Naive thymus-derived CD8-positive, alpha-beta T cell (primary cell): ENCODE data around the gene MAGI2. TPM values are rescaled to one million over a fixed set of nuclear protein-coding genes. Genes with fewer than 3 reads are reported as not detected.

ENCODE experiments used
- ATAC-seq, 2 donors: fragments of 150-1000 bp; cut with Tn5 transposase in 1 of 2; sonication (Bioruptor Pico), chemical (Tn5 transposase) in 1 of 2; 1 replicate in 1 of 2; 2 replicates in 1 of 2; pipeline ENCODE4 v1.10.0; 2021; ENCODE audit warnings: mild to moderate bottlenecking in 2 of 2, moderate library complexity in 2 of 2
- POLR2A ChIA-PET: fragments of 350-600 bp; sonication (Branson Sonifier 250); formaldehyde crosslinking; loops from one replicate; lab custom pipeline; 2021; ENCODE audit warnings: antibody characterized with exemption; lab: Charles Lee
- DNase-seq, 10 donors: peaks; one replicate each; pipeline versions ENCODE4 v3.0.0 to v3.0.0-alpha.2; 2020 to 2022
- H3K27ac Mint-ChIP-seq, 10 donors: one replicate each; pipeline ENCODE4 v1.8.0; 2020 to 2022; ENCODE audit warnings: mild to moderate bottlenecking in 10 of 10, mixed read lengths in 10 of 10, moderate library complexity in 4 of 10, inconsistent platforms in 1 of 10
- H3K27me3 Mint-ChIP-seq, 5 donors: one replicate each; pipeline ENCODE4 v1.8.0; 2021 to 2022; ENCODE audit warnings: mixed read lengths in 5 of 5
- H3K36me3 Mint-ChIP-seq, 3 donors: one replicate each; pipeline ENCODE4 v1.8.0; 2020 to 2022; ENCODE audit warnings: mixed read lengths in 3 of 3, mild to moderate bottlenecking in 2 of 3, inconsistent platforms in 1 of 3
- H3K4me1 Mint-ChIP-seq, 4 donors: one replicate each; pipeline ENCODE4 v1.8.0; 2021 to 2022; ENCODE audit warnings: mixed read lengths in 4 of 4
- H3K4me3 Mint-ChIP-seq, 10 donors: one replicate each; pipeline ENCODE4 v1.8.0; 2020 to 2022; ENCODE audit warnings: mild to moderate bottlenecking in 10 of 10, mixed read lengths in 10 of 10, moderate library complexity in 6 of 10, inconsistent platforms in 1 of 10
- H3K9me3 Mint-ChIP-seq, 9 donors: one replicate each; pipeline ENCODE4 v1.8.0; 2020 to 2022; ENCODE audit warnings: mixed read lengths in 9 of 9, mild to moderate bottlenecking in 3 of 9, inconsistent platforms in 1 of 9, moderate library complexity in 1 of 9
- polyA plus RNA-seq, 3 donors: library from polyadenylated mRNA; unstranded; fragments of 300-500 nt; fragmentation: Illumina TruSeq; gene quantifications; one replicate each; pipeline ENCODE4 v1.2.3, GENCODE V29; 2021
- total RNA-seq, 8 experiments: library from RNA in 2 of 8; stranded (reverse) in 2 of 8; gene quantifications; one replicate each; pipeline ENCODE4 v1.2.3 and lab custom pipeline; 2021 to 2026

Gene MAGI2
- total and polyA plus RNA-seq, 5 experiments from 2014 or later: 0.02 to 0.65 (median 0.37) TPM; not detected in 1

GRCh38 chr7:79257959-79258358 lies 195.5 kb downstream of the MAGI2 start:
- no peak overlapping the region for H3K27ac Mint-ChIP-seq
- no peak overlapping the region for H3K4me3 Mint-ChIP-seq
- ATAC-seq: no peak
- no peaks in the 10 kb centered on the region for H3K4me1 Mint-ChIP-seq
- peaks cover 0 to 11% (median 0%) of the 10 kb centered on the region in 5 donors for H3K27me3 Mint-ChIP-seq
- DNase-seq: no peak
- POLR2A ChIA-PET: no interaction called here
- H3K9me3 Mint-ChIP-seq: no peaks in the 10 kb centered on the region
- no peaks in the 10 kb centered on the region for H3K36me3 Mint-ChIP-seq

GRCh38 chr7:79245623-79246249 lies 207.7 kb downstream of the MAGI2 start:
- POLR2A ChIA-PET: no interaction called here
- DNase-seq: no peak
- H3K36me3 Mint-ChIP-seq: no peaks in the 10 kb centered on the region

GRCh38 chr7:79244482-79244881 lies 209.0 kb downstream of the MAGI2 start:
- H3K4me1 Mint-ChIP-seq: peaks cover 0 to 1% (median 0%) of the 10 kb centered on the region in 4 donors
- POLR2A ChIA-PET: no interaction called here
- DNase-seq (no peak), ATAC-seq (no peak)
- no peak overlapping the region for H3K4me3 Mint-ChIP-seq
- no peak overlapping the region for H3K27ac Mint-ChIP-seq
- peaks cover 0 to 13% (median 3%) of the 10 kb centered on the region in 9 donors for H3K9me3 Mint-ChIP-seq
- peaks cover 0 to 18% (median 11%) of the 10 kb centered on the region in 5 donors for H3K27me3 Mint-ChIP-seq
- no peaks in the 10 kb centered on the region for H3K36me3 Mint-ChIP-seq

More at GRCh38 chr7:79245623-79246249, 207.7 kb downstream of the MAGI2 start:
- no peak overlapping the region for H3K4me3 Mint-ChIP-seq
- H3K9me3 Mint-ChIP-seq: peaks cover 0 to 13% (median 3%) of the 10 kb centered on the region in 9 donors
- no peak for ATAC-seq
- no peak overlapping the region for H3K27ac Mint-ChIP-seq
- H3K4me1 Mint-ChIP-seq: peaks cover 0 to 1% (median 0%) of the 10 kb centered on the region in 4 donors
- H3K27me3 Mint-ChIP-seq: peaks cover 0 to 12% (median 6%) of the 10 kb centered on the region in 5 donors

- Mint-ChIP-seq H3K9me3 (peaks cover 0 to 12% (median 3%) of the 10 kb centered on the region in 9 donors), H3K4me3 (no peak overlapping the region), H3K27me3 (peaks cover 0 to 18% (median 9%) of the 10 kb centered on the region in 5 donors), H3K4me1 (peaks cover 0 to 1% (median 0%) of the 10 kb centered on the region in 4 donors), H3K36me3 (no peaks in the 10 kb centered on the region), H3K27ac (peak overlapping the region in 1 of 10 donors; percentile 25)
- DNase-seq (no peak), ATAC-seq (no peak)
- POLR2A ChIA-PET: no interaction called here
Observed at GRCh38 chr7:79241288-79242060, 212.0 kb downstream of the MAGI2 start.

GRCh38 chr7:79240413-79240812 lies 213.1 kb downstream of the MAGI2 start:
- peaks cover 0 to 12% (median 7%) of the 10 kb centered on the region in 5 donors for H3K27me3 Mint-ChIP-seq
- ATAC-seq (no peak), DNase-seq (no peak)
- peaks cover 0 to 6% (median 0%) of the 10 kb centered on the region in 9 donors for H3K9me3 Mint-ChIP-seq
- no peak overlapping the region for H3K4me3 Mint-ChIP-seq
- peaks cover 0 to 1% (median 0%) of the 10 kb centered on the region in 4 donors for H3K4me1 Mint-ChIP-seq
- POLR2A ChIA-PET: no interaction called here
- H3K27ac Mint-ChIP-seq: no peak overlapping the region
- peaks cover 0 to 5% (median 0%) of the 10 kb centered on the region in 3 donors for H3K36me3 Mint-ChIP-seq

- POLR2A ChIA-PET: no interaction called here
- Mint-ChIP-seq H3K4me3 (no peak overlapping the region), H3K9me3 (peaks cover 0 to 8% (median 0%) of the 10 kb centered on the region in 9 donors), H3K4me1 (no peaks in the 10 kb centered on the region), H3K36me3 (peaks cover 0 to 5% (median 0%) of the 10 kb centered on the region in 3 donors), H3K27me3 (peaks cover 0 to 7% (median 6%) of the 10 kb centered on the region in 5 donors), H3K27ac (no peak overlapping the region)
- ATAC-seq (no peak), DNase-seq (no peak)
Observed at GRCh38 chr7:79236352-79237028, 217.0 kb downstream of the MAGI2 start.

- H3K36me3 Mint-ChIP-seq: no peaks in the 10 kb centered on the region
- no peak overlapping the region for H3K4me3 Mint-ChIP-seq
- H3K27me3 Mint-ChIP-seq: no peaks in the 10 kb centered on the region
- DNase-seq: no peak
- H3K4me1 Mint-ChIP-seq: no peaks in the 10 kb centered on the region
- H3K9me3 Mint-ChIP-seq: peaks cover 0 to 4% (median 0%) of the 10 kb centered on the region in 9 donors
- ATAC-seq: no peak
- POLR2A ChIA-PET: no interaction called here
- no peak overlapping the region for H3K27ac Mint-ChIP-seq
Observed at GRCh38 chr7:79227044-79227443, 226.4 kb downstream of the MAGI2 start.

GRCh38 chr7:79221211-79221610 lies 232.3 kb downstream of the MAGI2 start:
- ATAC-seq (no peak), DNase-seq (no peak)
- POLR2A ChIA-PET: no interaction called here
- H3K36me3 Mint-ChIP-seq: no peaks in the 10 kb centered on the region
- H3K9me3 Mint-ChIP-seq: no peaks in the 10 kb centered on the region
- no peaks in the 10 kb centered on the region for H3K4me1 Mint-ChIP-seq
- no peak overlapping the region for H3K27ac Mint-ChIP-seq
- peaks cover 0 to 3% (median 0%) of the 10 kb centered on the region in 5 donors for H3K27me3 Mint-ChIP-seq
- H3K4me3 Mint-ChIP-seq: no peak overlapping the region

GRCh38 chr7:79217976-79218626 lies 235.4 kb downstream of the MAGI2 start:
- H3K9me3 Mint-ChIP-seq: peaks cover 0 to 2% (median 0%) of the 10 kb centered on the region in 9 donors
- DNase-seq (no peak), ATAC-seq (no peak)

GRCh38 chr7:79217468-79217867 lies 236.0 kb downstream of the MAGI2 start:
- Mint-ChIP-seq H3K27me3 (peaks cover 0 to 3% (median 0%) of the 10 kb centered on the region in 5 donors), H3K4me1 (no peaks in the 10 kb centered on the region), H3K27ac (no peak overlapping the region), H3K4me3 (no peak overlapping the region), H3K36me3 (no peaks in the 10 kb centered on the region), H3K9me3 (peaks cover 0 to 3% (median 0%) of the 10 kb centered on the region in 9 donors)
- no peak for DNase-seq
- no peak for ATAC-seq
- POLR2A ChIA-PET: no interaction called here

More at GRCh38 chr7:79217976-79218626, 235.4 kb downstream of the MAGI2 start:
- Mint-ChIP-seq H3K27ac (no peak overlapping the region), H3K4me1 (no peaks in the 10 kb centered on the region), H3K36me3 (no peaks in the 10 kb centered on the region), H3K4me3 (no peak overlapping the region), H3K27me3 (peaks cover 0 to 3% (median 0%) of the 10 kb centered on the region in 5 donors)
- POLR2A ChIA-PET: no interaction called here

GRCh38 chr7:79216236-79216635 lies 237.2 kb downstream of the MAGI2 start:
- DNase-seq (no peak), ATAC-seq (no peak)
- Mint-ChIP-seq H3K4me3 (no peak overlapping the region), H3K27ac (no peak overlapping the region), H3K27me3 (peaks cover 0 to 3% (median 0%) of the 10 kb centered on the region in 5 donors), H3K36me3 (no peaks in the 10 kb centered on the region), H3K4me1 (no peaks in the 10 kb centered on the region), H3K9me3 (peaks cover 0 to 3% (median 0%) of the 10 kb centered on the region in 9 donors)
- POLR2A ChIA-PET: no interaction called here

GRCh38 chr7:79212334-79212733 lies 241.1 kb downstream of the MAGI2 start:
- POLR2A ChIA-PET: no interaction called here
- H3K4me1 Mint-ChIP-seq: no peaks in the 10 kb centered on the region

More at GRCh38 chr7:79212334-79212733, 241.1 kb downstream of the MAGI2 start:
- Mint-ChIP-seq H3K4me3 (no peak overlapping the region), H3K9me3 (peaks cover 0 to 8% (median 5%) of the 10 kb centered on the region in 9 donors), H3K27me3 (peaks cover 0 to 2% (median 0%) of the 10 kb centered on the region in 5 donors), H3K27ac (no peak overlapping the region), H3K36me3 (no peaks in the 10 kb centered on the region)
- DNase-seq (no peak), ATAC-seq (no peak)
